ENCODE results near the gene CMTM4. TPM values are rescaled to one million over a fixed set of nuclear protein-coding genes. Genes with fewer than 3 reads are reported as not detected.

The CMTM4 gene
- total and polyA plus RNA-seq, 2 experiments from 2014 or later = 14.1 to 77.0 TPM

- no peak for TF ChIP-seq REST (IDR thresholded peaks at IDR 0.05; ENCODE audit: unreplicated experiment)
- no peak for TF ChIP-seq EZH2phosphoT487 (IDR thresholded peaks at IDR 0.05; ENCODE audit: unreplicated experiment)
- TF ChIP-seq STAT1 (IDR thresholded peaks at IDR 0.05; ENCODE audit: unreplicated experiment) = no peak
- TF ChIP-seq ZNF331 (CRISPR knock-in tag; IDR thresholded peaks at IDR 0.05; ENCODE audit: low read depth) = no peak
Measured at GRCh38 chr16:66740010-66740409, 43.5 kb upstream of the CMTM4 start (continued).

GRCh38 chr16:66735891-66736290 lies 39.3 kb upstream of the CMTM4 start:
- Histone ChIP-seq H3K4me2 (no peak overlapping the region), H3K4me1 (ENCODE audit: insufficient read depth) (peaks cover 13% of the 10 kb centered on the region; the same call in 1 of the 2 replicates), H3K36me3 (ENCODE audit: insufficient read depth) (peaks cover 71% of the 10 kb centered on the region), H4K20me1 (replicated peaks; ENCODE audit: insufficient read depth) (peaks cover 58% of the 10 kb centered on the region), H3K27ac (ENCODE audit: low read depth) (peak overlapping the region; percentile 84), H2AFZ (no peak overlapping the region), H3K79me2 (replicated peaks; ENCODE audit: insufficient read depth) (peaks cover 49% of the 10 kb centered on the region), H3F3A (replicated peaks; ENCODE audit: low read depth) (peaks cover 13% of the 10 kb centered on the region; the same call in 1 of the 2 replicates), H3K27me3 (ENCODE audit: insufficient read depth) (no peaks in the 10 kb centered on the region), H3K4me3 (no peak overlapping the region), H3K9me2 (ENCODE audit: insufficient read depth) (no peaks in the 10 kb centered on the region)
- H3K4me1 Mint-ChIP-seq = peaks cover 20% of the 10 kb centered on the region
- peak overlapping the region; percentile 87 for H3K27ac Mint-ChIP-seq
- H3K4me3 Mint-ChIP-seq = no peak overlapping the region
- ATAC-seq = no peak
- no peak for DNase-seq (ENCODE audit: low spot score)
- no peak for TF ChIP-seq ZNF114 (CRISPR knock-in tag; IDR thresholded peaks at IDR 0.05)
- no peak for TF ChIP-seq ETS1 (IDR thresholded peaks at IDR 0.05)
- TF ChIP-seq STAT1 (IDR thresholded peaks at IDR 0.05; ENCODE audit: unreplicated experiment) = no peak
- no peak for TF ChIP-seq CREB1 (CRISPR knock-in tag; IDR thresholded peaks at IDR 0.05; ENCODE audit: low read depth)
- no peak for TF ChIP-seq JUNB (IDR thresholded peaks at IDR 0.05; ENCODE audit: unreplicated experiment)
- no peak for TF ChIP-seq ZNF462 (CRISPR knock-in tag; IDR thresholded peaks at IDR 0.05)
- TF ChIP-seq ZNF331 (CRISPR knock-in tag; IDR thresholded peaks at IDR 0.05; ENCODE audit: low read depth) = no peak
- no peak for TF ChIP-seq CTCF (conservative IDR thresholded peaks at IDR 0.05; ENCODE audit: low read depth in 2 of 2)
- TF ChIP-seq POLR2AphosphoS5 (IDR thresholded peaks at IDR 0.05; ENCODE audit: low read depth) = no peak
- TF ChIP-seq NANOG (IDR thresholded peaks at IDR 0.05; ENCODE audit: borderline replicate concordance) = no peak
- TF ChIP-seq EZH2 (IDR thresholded peaks at IDR 0.05; ENCODE audit: low read depth, unreplicated experiment) = no peak
- no peak for TF ChIP-seq EZH2phosphoT487 (IDR thresholded peaks at IDR 0.05; ENCODE audit: unreplicated experiment)
- H3K9me3 Mint-ChIP-seq = no peaks in the 10 kb centered on the region; the same call in 2 of the 3 replicates
- H3K36me3 Mint-ChIP-seq (ENCODE audit: low read depth) = peaks cover 86% of the 10 kb centered on the region
- peaks cover 2% of the 10 kb centered on the region for H3K27me3 Mint-ChIP-seq (ENCODE audit: insufficient read depth, low read depth, poor library complexity)

Measured in GM23338 (cell line).